Urothelium cell line (cell line): ENCODE data around the gene MISP3.
A peak's percentile ranks its signal among the peaks of the same experiment; 100 is the strongest.

Experiments
- DNase-seq: peaks from one replicate; pipeline ENCODE4 v3.0.0; 2011; ENCODE audit warnings: low spot score, mixed read lengths
- FAIRE-seq: peaks from 2 replicates; lab custom pipeline; 2011; peaks lifted over from hg19 to GRCh38; lab: Jason Lieb, UNC

The MISP3 gene

DNA sequence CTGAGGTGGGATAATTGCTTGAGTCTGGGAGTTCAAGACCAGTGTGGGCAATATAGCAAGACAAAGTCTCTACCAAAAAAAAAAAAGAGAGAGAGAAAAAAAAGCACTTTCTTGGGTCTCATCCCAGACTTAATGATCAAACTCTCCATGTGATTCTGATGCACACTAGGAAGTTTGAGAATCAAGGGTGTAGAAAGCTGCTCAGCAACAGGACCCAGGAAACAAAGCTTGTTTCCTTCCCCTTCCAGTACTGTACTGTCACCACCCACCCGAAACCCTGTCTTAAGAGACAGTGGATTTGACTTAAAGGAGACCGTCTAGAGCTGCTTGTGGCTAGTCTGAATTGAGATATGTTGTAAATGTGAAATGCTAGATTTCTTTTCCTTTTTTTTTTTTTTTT lies 5.8 kb downstream of the MISP3 start:
- no peak for FAIRE-seq
- no peak for DNase-seq

DNA sequence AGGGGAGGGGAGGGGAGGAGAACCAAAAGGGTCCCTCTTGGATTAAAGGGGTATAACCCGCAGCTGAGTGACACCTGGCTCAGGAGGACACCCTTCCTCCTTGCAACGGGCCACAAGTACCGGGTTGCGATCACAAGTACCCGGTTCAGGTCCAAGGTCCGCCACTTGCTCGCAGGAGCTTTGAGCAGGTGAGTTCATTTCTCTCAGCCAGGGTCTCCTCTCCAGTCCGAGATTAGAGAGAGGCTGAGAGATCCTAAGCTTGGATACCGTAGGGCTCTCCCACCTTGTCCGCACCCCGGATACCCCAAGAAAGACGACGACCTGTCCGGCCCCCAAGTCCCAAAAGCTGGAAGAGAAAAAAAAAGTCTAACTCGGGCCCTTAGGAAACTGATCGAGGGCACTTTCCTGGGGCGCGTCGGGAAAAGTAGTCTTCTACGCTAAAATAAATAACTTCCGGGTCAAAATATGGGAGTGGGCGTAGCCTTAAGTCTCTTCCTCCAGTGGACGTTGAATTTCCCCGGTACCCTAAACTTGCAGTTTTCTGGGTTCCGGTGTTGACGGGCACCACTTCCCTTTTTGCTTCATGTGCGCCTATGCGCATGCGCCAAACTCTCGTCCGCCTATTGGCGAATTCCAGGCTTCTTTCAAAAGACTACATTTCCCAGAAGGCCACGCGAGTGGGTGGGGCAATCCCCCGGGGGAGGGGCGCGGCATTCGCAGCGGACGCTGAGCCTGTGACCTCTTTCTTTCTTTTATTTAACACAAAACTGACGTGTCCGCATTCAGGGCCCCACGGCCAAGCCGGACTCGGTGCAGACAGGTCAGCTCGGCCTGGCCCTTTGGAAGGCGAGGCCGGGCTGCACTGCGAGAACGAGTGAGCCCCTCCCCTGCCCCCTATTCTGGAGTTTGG lies 8.6 kb downstream of the MISP3 start:
- no peak for FAIRE-seq
- peak; percentile 92 for DNase-seq

DNA sequence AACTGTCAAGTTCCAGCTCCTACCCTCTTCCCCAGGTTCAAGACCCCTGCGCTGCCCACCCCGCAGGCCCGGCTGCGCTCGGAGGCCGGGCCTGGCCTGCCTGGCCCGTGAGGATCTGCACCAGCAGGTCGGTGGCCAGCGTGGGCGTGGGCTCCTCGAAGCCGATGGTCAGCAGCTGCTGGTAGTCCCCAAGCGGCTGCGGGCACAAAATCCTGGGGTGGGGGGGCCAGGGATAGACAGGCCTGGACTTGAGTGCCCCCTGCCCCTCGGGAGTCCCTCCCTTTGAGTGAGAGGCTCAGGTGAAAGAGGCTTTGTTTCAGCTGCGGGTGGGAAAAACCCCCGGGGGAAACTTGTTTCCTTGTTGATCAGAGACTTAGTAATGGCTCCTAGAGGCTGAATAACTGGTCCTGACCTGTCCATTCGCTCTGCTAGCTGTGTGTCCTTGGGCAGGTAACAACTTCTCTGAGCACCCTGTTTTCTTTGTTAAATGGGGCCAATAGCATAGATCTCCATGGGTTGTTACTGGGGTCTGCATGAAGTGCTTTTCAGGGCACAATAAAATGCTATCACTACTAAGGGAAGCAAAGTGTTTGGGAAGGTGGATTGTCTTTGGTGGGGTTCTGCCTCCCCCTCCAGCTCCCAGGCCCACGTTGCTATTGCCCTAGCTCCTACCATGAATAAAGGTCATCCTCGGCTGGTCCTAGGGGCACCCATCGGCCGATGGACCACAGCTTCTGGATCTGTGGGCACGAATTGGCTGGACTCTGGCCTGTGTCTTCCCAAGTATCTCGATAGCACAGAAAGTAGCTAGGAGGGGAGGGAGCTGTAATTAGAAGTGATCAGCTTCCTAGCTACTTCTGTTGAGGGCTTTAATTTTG lies 9.4 kb downstream of the MISP3 start:
- DNase-seq (no peak), FAIRE-seq (no peak)

DNA sequence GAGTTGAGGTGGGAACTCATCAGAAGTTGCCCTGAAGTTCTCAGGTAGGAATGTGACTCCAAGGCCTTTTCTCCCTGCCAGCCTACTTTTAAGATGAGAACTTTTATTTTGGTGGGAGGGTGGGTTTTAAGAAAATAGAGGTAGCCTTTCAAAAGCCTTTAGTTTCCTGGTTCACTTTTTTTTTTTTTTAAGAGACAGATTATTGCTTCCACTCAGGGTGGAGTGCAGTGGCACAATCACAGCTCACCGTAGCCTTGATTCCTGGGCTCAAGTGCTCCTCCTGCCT lies 10.0 kb downstream of the MISP3 start:
- no peak for FAIRE-seq
- no peak for DNase-seq

DNA sequence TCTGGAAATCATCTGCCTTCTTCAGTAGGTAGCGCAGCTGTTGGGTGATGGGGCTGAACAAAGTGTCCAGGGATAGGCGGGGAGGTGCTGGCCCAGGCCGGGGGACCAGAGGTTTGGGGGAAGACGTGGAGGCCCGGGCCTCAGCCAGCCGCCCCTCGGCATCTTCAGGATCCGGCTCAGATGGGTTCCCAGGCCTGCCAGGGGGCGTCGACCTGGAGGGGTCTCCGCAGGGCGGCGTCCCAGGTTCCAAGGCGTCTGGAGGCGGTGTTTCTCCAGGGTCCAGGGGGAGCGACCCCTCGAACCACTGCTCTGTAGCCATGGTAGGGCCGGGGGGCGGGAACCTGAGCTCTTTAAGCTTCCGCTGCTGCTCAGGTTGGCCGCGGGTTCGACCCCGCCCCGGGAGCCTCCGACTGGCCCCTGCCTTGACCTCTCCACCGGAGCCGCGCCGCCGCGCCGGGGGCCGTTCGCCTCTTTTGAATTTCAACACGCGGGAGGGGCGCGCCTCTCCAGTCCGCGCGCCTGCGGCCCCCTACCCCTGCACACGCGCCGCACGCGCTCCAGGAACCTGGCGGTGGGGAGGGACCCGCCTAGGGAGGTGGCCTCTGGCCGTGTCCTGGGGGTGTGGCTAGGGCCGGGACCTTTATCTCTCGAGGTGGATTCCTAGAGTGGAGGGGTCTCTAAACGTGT lies 12.9 kb downstream of the MISP3 start, which contains the start of gene C19orf67:
TSS of gene C19orf67 (minus strand) at position 475 of the 687 bp plus-strand sequence. CDS start at position 319, 156 bp downstream.
- no peak for DNase-seq

DNA sequence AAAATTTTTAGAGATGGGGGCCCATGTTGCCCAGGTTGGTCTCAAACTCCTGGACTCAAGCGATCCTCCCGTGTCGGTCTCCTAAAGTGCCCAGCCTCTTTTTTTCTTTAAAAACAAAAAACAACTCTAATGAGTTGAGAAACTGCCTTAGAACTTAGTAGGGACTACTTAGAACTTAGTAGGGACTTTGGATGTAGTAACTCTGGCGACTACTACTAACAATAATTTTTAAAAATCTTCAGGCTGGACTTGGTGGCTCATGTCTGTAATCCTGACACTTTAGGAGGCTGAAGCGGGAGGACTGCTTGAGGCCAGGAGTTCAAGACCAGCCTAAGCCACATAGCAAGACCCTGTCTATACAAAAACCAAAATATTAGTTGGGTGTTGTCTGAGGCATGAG lies 13.5 kb downstream of the MISP3 start:
- FAIRE-seq (no peak), DNase-seq (no peak)

More for the DNA sequence above, 12.9 kb downstream of the MISP3 start, which contains the start of gene C19orf67:
- no peak for FAIRE-seq

DNA sequence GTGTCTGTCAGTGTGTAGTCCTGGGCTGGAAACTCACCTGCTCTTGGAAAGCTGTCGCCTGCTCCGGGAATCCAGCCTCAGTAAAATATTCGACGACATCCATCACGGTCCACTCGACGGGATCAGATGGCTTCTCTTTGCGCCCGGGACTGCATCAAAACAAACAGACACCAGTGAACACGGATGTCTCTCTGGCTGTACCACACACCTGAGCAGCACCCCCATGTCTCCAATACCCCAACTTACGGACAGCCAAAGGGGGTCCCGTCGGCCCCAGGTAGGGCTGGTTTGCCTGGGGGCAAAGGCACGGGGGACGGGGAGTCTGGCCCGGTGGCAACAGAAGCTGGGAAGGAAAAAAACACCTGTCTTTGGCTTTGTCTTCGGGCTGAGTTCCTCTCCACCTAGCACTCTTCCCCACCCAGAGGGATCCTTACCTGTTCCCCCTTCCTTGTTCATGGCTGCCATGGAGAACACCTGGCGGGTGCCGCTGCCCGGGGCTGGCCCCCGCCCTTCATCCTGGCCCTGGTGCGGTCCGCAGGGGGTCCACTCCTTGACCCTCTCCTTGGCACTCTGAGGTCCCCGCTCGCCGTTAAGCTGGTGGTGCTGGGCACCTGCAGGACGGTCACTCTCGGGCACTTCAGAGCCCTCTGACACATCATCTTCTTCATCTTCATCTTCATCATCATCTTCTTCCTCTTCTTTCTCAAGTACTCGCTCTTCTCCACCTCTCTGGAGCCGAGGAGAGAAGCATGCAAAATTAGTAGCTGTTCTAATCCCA lies 16.2 kb downstream of the MISP3 start:
- FAIRE-seq: no peak
- DNase-seq: no peak

DNA sequence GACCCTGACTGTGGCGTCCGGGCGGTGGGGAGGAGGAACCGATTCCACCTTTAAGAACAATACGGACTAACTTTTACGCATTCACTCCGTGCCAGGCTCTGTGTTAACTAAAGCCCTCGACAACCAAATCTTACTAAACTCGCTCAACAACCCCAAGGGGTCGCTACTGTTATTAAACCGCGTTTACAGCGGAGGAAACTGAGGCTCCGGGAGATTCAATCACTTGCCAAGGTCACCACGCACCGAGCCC lies 16.8 kb downstream of the MISP3 start:
- FAIRE-seq (no peak), DNase-seq (no peak)

DNA sequence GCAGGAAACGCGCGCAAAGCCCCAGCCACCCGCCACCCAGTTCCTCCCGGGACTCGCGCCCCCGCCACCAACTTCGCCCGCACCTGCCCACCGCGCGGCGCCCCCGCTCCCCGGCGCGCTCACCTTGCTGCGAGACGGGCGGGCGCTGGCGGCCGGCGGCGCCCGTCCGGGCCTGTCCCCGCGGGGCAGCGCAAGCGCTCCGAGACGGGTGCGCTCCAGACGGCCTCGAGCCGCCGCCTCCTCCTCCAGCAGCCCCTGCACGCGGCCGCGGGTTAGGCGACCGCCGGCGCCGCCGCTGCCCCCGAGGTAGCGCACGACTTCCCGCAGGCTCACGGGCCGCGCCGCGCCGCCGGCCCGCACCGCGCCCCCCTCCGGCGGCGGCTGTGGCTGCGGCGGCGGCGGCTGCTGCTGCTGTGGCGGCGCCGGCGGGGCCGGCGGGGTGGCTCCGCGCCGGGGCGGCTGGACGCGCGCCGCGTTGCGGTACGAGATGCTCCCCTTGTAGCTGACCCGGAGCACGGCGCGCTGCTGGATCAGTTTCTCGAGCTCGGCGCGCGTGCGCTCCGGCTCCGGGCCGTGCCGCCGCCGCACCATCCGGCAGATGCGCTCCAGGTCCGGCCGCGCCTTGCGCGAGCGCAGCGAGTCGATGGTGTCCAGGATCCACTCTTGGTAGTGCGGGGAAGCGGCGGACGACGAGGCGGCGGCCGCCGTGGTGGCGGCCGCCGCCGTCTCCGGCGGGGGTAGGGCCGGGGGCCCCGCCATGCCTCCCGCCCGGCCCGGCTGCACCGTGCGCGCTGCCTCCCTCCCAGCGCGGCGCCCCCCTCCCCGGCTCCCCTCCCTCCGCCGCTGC lies 17.3 kb downstream of the MISP3 start:
- DNase-seq (peak; percentile 23), FAIRE-seq (no peak)

DNA sequence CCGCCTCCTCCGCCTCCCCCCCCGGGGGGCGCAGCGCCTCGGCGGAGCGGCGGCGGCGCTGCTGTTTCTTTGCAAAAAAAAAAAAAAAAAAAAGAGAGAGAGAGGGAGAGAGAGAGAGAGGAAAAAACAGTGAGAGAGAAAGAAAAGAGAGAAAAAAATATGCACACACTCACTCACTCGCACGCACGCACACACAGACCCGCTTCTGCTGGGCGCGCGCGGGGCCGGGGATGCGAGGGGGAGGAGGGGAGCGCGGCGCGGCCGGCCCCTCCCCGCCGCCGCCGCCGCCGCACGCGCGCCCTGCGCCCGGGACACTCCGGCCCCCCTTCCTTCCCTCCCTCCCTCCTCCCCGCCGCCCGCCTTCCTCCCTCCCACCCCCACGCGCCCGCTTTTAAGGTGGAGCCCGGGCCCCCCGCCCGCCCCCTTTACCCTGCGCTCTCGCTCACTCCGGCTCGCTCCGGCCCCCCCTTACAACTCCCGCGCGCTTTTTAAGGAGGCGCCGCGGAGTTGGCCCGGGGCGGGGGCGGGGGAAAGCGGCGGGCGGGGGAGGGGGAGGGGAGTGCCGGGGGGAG lies 18.0 kb downstream of the MISP3 start, which contains the start of gene SAMD1:
TSS of gene SAMD1 (minus strand) at position 243 of the 572 bp plus-strand sequence.
- DNase-seq: peak; percentile 86
- no peak for FAIRE-seq

DNA sequence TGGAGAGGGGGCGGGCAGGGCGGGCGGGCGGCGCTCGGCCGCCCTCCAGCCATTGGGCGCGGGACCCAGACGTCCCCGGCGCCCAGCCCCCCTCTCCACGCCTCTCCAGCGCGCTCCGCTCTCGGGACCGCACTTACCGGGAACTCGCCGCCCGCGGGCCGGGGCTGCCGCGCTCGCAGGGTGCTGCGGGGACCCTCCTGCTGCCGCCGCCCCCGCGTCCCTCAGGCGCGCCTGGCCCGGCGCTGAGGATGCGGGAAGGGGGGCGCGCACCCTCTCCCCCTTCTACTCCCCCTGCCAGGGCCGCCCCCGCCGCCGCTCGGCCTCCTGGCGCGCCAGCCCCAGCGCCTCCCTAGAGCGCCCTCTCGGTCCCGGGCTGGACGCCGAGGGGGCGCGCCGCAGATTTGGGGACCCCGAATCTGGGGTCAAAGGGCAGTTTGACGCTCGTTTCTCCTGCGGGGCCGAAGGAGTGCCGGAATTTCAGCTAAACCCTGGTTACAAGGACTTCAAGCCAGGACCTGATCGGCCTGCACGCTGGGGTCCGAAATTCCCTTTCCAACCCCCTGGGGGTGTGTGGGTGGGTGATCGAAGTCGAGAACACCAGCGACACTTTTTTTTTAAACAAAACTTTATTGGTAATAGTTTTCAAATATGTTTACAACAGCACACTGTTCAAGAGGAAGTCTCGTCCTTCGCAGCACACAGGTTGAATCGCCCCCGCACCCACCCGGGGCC lies 18.7 kb downstream of the MISP3 start:
- no peak for FAIRE-seq
- peak; percentile 36 for DNase-seq

DNA sequence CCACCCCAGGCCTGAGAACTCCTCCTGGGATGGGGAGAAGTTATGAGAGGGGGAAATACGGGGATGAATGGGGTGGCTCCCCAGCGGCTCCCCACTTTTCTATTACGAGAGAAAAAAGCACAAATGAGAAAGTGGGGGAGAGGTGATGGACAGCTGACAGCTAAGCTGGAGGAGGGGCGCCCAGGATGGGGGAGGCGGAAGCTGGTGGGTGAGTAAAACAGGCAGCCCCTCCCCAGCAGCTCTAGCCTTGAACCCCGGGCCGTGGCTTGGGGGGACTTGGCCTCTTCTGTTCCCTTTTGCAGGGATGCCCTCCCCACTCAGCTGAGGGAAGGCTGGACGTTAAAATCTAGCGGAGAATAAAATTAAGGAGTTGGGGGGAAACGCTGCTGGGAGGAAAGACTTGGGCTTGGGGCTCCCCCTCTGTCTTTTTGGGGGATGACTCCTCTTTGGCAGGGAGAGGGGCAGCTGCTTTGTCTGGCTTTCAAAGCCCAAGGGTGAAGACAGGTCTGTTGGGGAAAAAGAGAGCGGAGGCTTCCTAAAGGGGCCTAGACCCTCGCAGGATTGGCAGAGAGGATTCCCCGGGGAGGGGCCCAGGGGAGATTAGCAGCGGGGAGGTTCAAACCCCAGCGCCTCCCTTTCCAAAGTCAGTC lies 19.4 kb downstream of the MISP3 start:
- FAIRE-seq (no peak), DNase-seq (no peak)

DNA sequence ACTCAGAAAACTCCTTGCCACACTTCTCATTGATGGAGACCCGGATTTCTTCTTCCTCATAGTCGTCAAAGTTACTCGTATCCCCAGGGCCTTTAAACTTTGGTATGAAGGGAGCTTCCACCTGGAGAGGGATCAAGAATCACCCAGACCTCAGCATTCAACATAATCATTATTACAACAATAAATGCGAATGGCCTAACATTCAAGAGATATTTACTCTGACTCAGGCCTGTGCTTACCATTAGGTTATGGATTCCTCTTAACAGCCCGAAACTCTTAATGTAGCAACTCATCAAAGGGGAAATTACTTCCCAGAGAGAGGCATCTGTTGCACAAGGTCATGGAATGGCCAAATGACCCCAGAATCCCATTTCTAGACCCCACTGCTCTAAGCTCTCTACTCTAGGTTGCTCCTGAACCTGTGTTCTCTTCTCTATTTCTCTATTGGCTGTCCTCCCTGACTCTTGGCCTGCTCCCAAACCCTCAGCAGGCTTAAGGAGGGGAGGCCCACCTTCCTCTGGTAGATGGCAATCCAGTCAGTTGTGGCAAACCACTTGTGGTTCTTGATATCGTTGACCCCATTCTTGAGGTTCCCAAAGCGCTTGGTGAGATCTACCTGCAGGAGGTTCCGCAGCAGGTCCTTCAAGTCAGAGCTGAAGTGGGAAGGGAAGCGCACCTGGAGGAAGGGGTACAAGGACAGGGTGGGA lies 20.7 kb downstream of the MISP3 start:
- FAIRE-seq: no peak
- DNase-seq: no peak

DNA sequence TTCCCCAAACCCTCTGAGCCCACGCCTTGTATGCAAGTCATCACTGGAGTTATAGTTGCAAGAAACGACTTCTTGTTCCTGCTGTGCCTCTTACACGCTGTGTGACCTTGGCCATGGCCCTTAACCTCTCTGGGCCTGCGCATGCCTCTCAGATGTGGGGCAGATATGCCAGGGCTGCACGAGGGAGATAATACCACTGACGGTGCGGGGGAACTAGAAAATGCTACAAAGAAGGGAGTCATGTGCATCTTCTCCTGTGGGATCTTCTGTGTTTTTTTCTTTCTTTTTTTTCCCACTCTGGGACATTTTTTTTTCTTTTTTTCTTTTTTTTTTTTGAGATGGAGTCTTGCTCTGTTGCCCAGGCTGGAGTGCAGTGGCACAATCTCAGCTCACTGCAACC lies 22.3 kb downstream of the MISP3 start:
- FAIRE-seq (no peak), DNase-seq (no peak)

DNA sequence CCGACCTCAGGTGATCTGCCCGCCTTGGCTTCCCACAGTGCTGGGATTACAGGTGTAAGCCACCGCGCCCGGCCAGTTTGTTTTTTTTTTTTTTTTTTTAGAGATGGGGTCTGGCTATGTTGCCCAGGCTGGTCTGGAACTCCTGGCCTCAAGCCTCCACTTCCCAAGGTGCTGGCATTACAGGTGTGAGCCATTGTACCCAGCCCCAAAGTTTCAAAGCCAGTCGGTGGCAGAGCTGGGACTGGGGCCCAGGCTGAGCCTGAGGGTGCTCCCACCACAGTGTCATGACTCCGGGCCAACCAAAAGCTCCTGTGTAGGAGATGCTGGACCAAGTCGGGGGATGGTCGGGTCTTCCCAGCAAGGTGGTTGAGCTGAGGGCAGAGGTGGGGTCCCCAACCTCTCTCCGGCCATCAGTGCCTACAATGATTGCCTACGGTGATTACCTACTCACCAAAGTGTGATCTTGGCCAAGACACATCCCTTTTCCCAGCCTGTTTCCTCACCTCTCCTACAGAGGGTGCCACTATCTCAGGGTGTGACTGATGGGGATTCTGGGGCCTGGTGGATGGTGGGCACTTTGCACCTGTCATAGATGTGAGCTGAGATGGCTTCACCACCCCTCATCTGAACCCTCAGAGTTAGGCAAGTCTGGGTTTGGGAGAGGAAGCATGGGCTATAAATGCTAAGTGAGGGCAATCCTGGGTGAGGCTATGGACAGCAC lies 23.8 kb downstream of the MISP3 start:
- FAIRE-seq (no peak), DNase-seq (no peak)

DNA sequence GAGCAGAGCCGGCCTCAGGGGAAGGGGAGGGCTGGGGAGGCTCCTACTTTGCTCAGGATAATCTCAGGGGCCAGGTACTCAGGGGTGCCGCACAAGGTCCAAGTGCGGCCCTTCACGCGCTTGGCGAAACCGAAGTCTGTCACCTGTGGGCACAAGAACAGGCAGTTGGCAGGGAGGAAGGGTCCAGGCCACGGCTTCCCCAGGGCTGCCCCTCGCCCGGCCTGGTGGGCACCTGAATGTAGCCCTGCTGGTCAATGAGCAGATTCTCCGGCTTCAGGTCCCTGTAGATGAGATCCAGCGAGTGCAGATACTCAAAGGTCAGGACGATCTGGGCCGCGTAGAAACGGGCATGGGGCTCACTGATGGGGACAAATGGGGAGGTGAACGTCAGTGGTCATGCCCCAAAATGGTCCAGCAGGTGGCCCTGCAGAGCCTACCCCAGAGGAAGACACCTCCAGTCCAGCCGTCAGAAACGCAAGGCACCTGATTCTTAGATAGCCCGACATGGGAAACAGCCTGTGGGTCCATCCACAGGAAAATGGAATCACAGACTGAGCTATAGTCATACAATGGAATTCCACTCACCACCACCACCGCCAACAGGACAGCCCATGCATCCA lies 25.1 kb downstream of the MISP3 start:
- DNase-seq (no peak), FAIRE-seq (no peak)
